Mesendoderm (in vitro differentiated cells): ENCODE data around the gene STK40.

Experiments
- DNase-seq: peaks from one replicate; pipeline ENCODE4 v3.0.0; 2013
- H2AK5ac ChIP-seq: 2 replicates; pipeline ENCODE4 v1.6.1; 2013; ENCODE audit warnings: low read length, inconsistent platforms
- H2BK120ac ChIP-seq: 2 replicates; pipeline ENCODE4 v1.6.1; 2013; ENCODE audit warnings: low read depth, mild to moderate bottlenecking, low read length, moderate library complexity, mixed read lengths
- H2BK15ac ChIP-seq: replicated peaks from 2 replicates; pipeline ENCODE4 v1.6.1; 2013; ENCODE audit warnings: low read depth, mild to moderate bottlenecking, moderate library complexity
- H2BK5ac ChIP-seq: 2 replicates; pipeline ENCODE4 v1.6.1; 2013; ENCODE audit warnings: low read length, inconsistent platforms
- H3K18ac ChIP-seq: 2 replicates; pipeline ENCODE4 v1.6.1; 2013; ENCODE audit warnings: mild to moderate bottlenecking, low read length, mixed read lengths
- H3K23ac ChIP-seq: one replicate; pipeline ENCODE4 v1.6.1; 2013; ENCODE audit warnings: low read length
- H3K27ac ChIP-seq: 2 replicates; pipeline ENCODE4 v1.5.1; 2013; ENCODE audit warnings: low read depth, mild to moderate bottlenecking, inconsistent platforms, low read length, moderate library complexity
- H3K27me3 ChIP-seq: 2 replicates; pipeline ENCODE4 v1.6.1; 2013; ENCODE audit warnings: low read length, control low read depth, mild to moderate bottlenecking, inconsistent platforms; ENCODE audit not compliant: insufficient read depth, poor library complexity
- H3K36me3 ChIP-seq: 2 replicates; pipeline ENCODE4 v1.6.1; 2013; ENCODE audit warnings: low read length, inconsistent platforms; ENCODE audit not compliant: control insufficient read depth, insufficient read depth
- H3K4ac ChIP-seq: one replicate; pipeline ENCODE4 v1.6.1; 2013; ENCODE audit warnings: low read depth, mild to moderate bottlenecking, low read length, moderate library complexity
- H3K4me1 ChIP-seq: 2 replicates; pipeline ENCODE4 v1.6.1; 2013; ENCODE audit warnings: low read depth, low read length, inconsistent platforms; ENCODE audit not compliant: control insufficient read depth
- H3K4me2 ChIP-seq: 2 replicates; pipeline ENCODE4 v1.6.1; 2013; ENCODE audit warnings: low read length
- H3K4me3 ChIP-seq: 2 replicates; pipeline ENCODE4 v1.5.1; 2013; ENCODE audit warnings: mild to moderate bottlenecking, low read length
- H3K56ac ChIP-seq: one replicate; pipeline ENCODE4 v1.6.1; 2013; ENCODE audit warnings: low read length
- H3K79me1 ChIP-seq: 2 replicates; pipeline ENCODE4 v1.6.1; 2013; ENCODE audit warnings: low read length, inconsistent platforms
- H3K79me2 ChIP-seq: 2 replicates; pipeline ENCODE4 v1.6.1; 2013; ENCODE audit warnings: mild to moderate bottlenecking, low read length; ENCODE audit not compliant: control insufficient read depth, insufficient read depth
- H3K9ac ChIP-seq: 2 replicates; pipeline ENCODE4 v1.6.1; 2013; ENCODE audit warnings: low read length, inconsistent platforms
- H4K5ac ChIP-seq: one replicate; pipeline ENCODE4 v1.6.1; 2013; ENCODE audit warnings: low read length
- H4K8ac ChIP-seq: one replicate; pipeline ENCODE4 v1.6.1; 2013; ENCODE audit warnings: low read depth, mild to moderate bottlenecking, control low read depth, low read length, moderate library complexity
- WGBS: extraction: QIAGEN DNeasy Blood & Tissue Kit; methylation state at CpG from one replicate; pipeline ENCODE4 v1.1.7; 2013; ENCODE audit warnings: low lambda C conversion rate, missing lambda C conversion rate; ENCODE audit not compliant: insufficient coverage; ENCODE audit errors: extremely low coverage; 5-methylcytosine and 5-hydroxymethylcytosine counted together

The STK40 gene

DNA sequence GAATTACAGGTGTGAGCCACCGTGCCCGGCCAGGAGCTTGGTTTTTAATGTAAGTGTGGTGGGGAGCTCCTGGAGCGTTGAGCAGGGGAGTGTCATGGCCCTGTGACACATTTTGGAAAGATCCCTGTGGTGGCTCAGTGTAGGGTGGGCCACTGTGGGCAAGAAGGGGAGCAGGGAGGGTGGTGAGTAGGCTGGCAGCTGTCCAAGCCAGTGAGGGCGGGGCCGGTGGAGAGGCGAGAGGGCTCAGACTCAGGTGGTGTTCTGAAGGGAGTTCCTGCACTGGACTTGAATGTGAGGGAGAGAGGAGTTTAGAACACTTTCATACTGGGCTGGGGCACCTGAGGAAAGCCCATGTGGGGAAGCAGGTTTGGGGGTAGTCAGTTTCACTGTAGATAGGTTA lies 59.2 kb downstream of the STK40 start:
- no CpG with 5 or more reads among the region's 6 CpGs for WGBS
- no peaks in the 10 kb centered on the region for H3K79me1 ChIP-seq
- no peaks in the 10 kb centered on the region for H3K27me3 ChIP-seq
- no peaks in the 10 kb centered on the region for H3K79me2 ChIP-seq
- H3K36me3 ChIP-seq: no peaks in the 10 kb centered on the region
- H3K18ac ChIP-seq: no peak overlapping the region
- H3K4me2 ChIP-seq: no peak overlapping the region
- H2BK5ac ChIP-seq: no peak overlapping the region
- no peak overlapping the region for H3K4me3 ChIP-seq
- H3K4me1 ChIP-seq: peaks cover 3% of the 10 kb centered on the region
- H3K23ac ChIP-seq: no peak overlapping the region
- no peak overlapping the region for H2BK120ac ChIP-seq
- no peak for DNase-seq
- H4K8ac ChIP-seq: no peak overlapping the region
- no peak overlapping the region for H2AK5ac ChIP-seq
- no peak overlapping the region for H3K27ac ChIP-seq
- no peak overlapping the region for H3K4ac ChIP-seq
- no peak overlapping the region for H4K5ac ChIP-seq
- H3K9ac ChIP-seq: no peak overlapping the region
- no peak overlapping the region for H2BK15ac ChIP-seq
- H3K56ac ChIP-seq: no peak overlapping the region

DNA sequence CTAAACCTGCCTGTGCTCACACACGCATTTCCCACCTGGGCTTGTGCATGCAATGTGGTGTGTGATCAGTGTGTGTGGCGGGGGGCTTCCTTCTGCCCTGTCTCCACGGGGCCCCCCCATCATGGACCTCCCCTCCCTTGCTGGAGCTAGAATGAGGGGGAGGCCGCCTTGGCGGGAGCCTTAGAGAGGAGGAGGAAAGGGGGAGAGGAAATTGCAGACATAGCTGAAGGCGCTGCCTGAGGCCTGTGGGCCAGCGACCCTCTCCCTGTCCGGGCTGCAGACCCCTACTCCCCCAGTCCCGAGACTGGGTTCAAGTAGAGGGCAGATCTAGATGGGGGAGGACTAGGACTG lies 61.4 kb downstream of the STK40 start:
- no peak overlapping the region for H3K4ac ChIP-seq
- no peak overlapping the region for H2BK120ac ChIP-seq
- peak overlapping the region; percentile 60 for H3K9ac ChIP-seq
- H3K79me1 ChIP-seq: no peaks in the 10 kb centered on the region
- H3K4me2 ChIP-seq: no peak overlapping the region
- peak overlapping the region; percentile 46 for H3K18ac ChIP-seq
- no peak for DNase-seq
- whole genome bisulfite sequencing: no CpG with 5 or more reads among the region's 9 CpGs
- no peaks in the 10 kb centered on the region for H3K79me2 ChIP-seq
- H2BK5ac ChIP-seq: no peak overlapping the region
- no peak overlapping the region for H3K23ac ChIP-seq
- no peaks in the 10 kb centered on the region for H3K27me3 ChIP-seq
- peaks cover 7% of the 10 kb centered on the region for H3K4me1 ChIP-seq
- H3K4me3 ChIP-seq: no peak overlapping the region
- no peak overlapping the region for H3K27ac ChIP-seq
- peak overlapping the region; percentile 75 for H3K56ac ChIP-seq
- no peak overlapping the region for H4K8ac ChIP-seq
- H2AK5ac ChIP-seq: no peak overlapping the region
- no peak overlapping the region for H4K5ac ChIP-seq
- no peak overlapping the region for H2BK15ac ChIP-seq
- no peaks in the 10 kb centered on the region for H3K36me3 ChIP-seq

DNA sequence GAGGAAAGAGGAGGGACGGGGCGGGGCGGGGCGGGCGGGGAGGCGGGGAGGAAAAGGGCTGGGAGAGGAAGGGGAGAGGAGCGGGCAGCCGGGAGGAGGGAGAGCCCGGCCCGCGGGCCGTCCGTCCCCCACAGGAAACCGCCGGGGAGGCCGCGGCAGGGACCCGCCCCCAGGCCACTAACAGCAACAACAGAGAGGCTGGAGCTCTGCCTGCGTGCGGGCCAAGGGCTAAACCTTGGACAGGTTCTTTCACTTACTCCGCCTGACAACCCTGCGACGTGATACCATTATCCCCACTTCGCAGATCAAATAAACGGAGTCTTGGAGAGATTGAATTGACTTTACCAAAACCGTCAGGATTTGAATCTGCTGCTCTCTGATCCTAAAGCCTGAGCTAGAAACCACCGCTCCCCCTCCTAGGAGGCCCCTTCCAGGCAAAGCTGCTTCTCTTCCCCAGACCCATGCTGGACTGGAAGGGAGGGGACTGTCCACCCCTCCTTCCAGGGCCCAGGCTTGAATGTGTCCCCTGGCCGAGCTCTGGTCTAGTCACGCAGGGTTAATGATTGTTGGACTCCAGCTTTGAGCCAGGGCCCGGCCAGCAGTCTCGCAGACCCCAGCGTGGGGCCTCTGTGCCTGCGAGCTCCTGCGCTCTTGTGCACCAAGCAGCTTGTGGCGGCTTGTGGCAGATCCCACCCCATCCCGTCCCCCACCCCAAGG lies 61.9 kb downstream of the STK40 start, which contains the start of gene EVA1B:
TSS of gene EVA1B (minus strand) at position 10 of the 717 bp plus-strand sequence. CDS start 608 bp downstream, outside the sequence.
- peak within 1 kb of the TSS; percentile 67 for H3K4ac ChIP-seq
- H3K4me1 ChIP-seq: peaks cover 7% of the 10 kb centered on the region
- peak within 1 kb of the TSS; percentile 40 for H3K4me3 ChIP-seq
- peak within 1 kb of the TSS; percentile 82 for H3K56ac ChIP-seq
- no CpG with 5 or more reads among the region's 36 CpGs for WGBS
- no peak within 1 kb of the TSS for H2BK15ac ChIP-seq
- H3K4me2 ChIP-seq: peak within 1 kb of the TSS; percentile 79
- H3K9ac ChIP-seq: peak within 1 kb of the TSS; percentile 84
- no peak within 1 kb of the TSS for H2BK5ac ChIP-seq
- no peaks in the 10 kb centered on the region for H3K79me1 ChIP-seq
- no peak within 1 kb of the TSS for H2AK5ac ChIP-seq
- peak; percentile 87 for DNase-seq
- H3K27me3 ChIP-seq: no peaks in the 10 kb centered on the region
- H3K36me3 ChIP-seq: no peaks in the 10 kb centered on the region
- peak within 1 kb of the TSS; percentile 76 for H3K27ac ChIP-seq
- H4K5ac ChIP-seq: no peak within 1 kb of the TSS
- no peak within 1 kb of the TSS for H2BK120ac ChIP-seq
- H3K79me2 ChIP-seq: no peaks in the 10 kb centered on the region
- H3K23ac ChIP-seq: peak within 1 kb of the TSS; percentile 11
- H4K8ac ChIP-seq: peak within 1 kb of the TSS; percentile 17
- H3K18ac ChIP-seq: peak within 1 kb of the TSS; percentile 94

DNA sequence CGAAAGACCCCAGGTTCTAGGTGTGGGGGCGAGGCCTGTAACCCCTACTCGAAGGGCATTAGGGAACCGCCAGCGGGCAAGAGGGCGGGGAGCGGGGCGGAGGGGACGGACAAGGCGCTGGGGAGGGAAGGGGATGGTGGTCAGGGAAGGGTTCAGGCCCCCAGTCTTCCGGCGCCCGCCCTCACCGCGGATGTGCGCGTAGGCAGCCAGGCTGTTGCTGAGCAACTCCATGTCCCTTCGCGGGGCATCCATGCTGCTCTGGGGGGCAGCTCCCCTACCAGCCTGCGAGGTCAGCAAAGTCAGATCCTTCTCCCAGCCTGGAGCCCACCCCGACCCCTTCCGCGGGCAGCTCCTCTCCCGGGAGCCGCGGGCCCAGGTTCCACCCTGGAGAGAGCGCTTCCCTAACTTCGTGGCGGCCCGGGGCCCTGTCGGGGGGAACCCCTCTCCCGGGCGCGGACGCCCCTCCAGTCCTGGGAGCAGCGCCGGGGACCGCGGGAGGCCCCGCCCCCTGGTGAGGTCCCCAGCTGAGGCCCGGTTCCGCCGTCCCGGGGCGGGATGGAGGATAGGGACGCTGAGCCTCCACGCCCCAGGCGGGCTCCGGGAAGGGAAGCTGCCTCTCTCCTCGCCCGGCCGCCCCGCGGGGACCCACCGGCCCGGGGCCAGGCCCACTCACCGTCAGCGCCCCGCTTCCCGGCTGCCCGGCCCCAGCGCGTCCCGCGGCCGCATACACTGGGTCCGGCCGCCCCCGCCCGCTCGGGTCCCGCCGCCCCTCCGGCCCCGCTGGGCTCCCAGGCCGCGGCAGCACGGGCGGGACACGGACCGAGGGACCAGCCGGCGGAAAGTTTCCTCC lies 62.7 kb downstream of the STK40 start:
- Histone ChIP-seq H3K27me3 (no peaks in the 10 kb centered on the region), H3K4me2 (peak overlapping the region; percentile 33), H3K56ac (peak overlapping the region; percentile 82), H2BK5ac (no peak overlapping the region), H4K5ac (no peak overlapping the region), H3K4me3 (peak overlapping the region; percentile 39), H4K8ac (peak overlapping the region; percentile 17), H3K9ac (peak overlapping the region; percentile 84), H3K79me1 (no peaks in the 10 kb centered on the region), H2BK15ac (no peak overlapping the region), H3K79me2 (no peaks in the 10 kb centered on the region), H3K18ac (peak overlapping the region; percentile 94), H3K23ac (peak overlapping the region; percentile 11), H3K27ac (peak overlapping the region; percentile 28), H3K4me1 (peaks cover 7% of the 10 kb centered on the region), H2AK5ac (no peak overlapping the region), H2BK120ac (no peak overlapping the region), H3K4ac (peak overlapping the region; percentile 67), H3K36me3 (no peaks in the 10 kb centered on the region)
- peak; percentile 69 for DNase-seq
- whole genome bisulfite sequencing: no CpG with 5 or more reads among the region's 83 CpGs

DNA sequence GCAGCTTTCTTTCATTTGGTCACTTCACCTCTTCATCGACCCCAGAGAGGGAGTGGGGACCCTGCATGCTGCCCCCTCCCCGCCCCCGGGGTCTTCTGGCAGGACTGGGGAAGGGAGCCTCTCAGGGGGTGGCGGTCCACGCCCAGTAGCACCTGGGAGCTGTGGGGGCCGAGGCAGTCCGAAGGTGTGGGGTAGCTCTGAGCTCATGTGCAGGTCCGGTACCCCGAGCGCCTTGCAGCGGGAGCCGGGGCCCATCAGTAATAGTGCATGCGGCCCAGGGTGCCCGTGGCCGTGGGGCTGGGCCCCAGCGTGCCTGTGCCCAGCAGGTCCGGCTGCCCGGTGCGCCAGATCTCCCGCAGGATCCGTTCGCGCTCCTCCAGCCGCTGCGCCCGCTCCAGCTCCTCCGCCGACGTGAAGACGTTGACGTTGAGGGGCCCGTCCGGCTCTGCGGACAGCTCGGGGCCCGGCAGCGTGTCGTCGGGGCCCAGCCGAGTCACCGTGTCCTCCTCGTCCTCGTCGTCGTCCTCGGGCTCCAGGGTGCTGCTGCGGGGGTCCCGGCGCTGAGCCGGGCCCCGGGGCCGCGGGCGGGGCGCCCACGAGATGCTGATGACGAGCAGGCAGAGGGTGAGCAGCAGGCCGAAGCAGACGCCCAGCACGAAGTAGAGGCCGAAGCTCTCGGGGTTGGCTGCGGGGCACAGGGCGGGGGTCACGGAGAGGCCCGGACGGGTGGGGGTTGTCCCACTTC lies 63.5 kb downstream of the STK40 start:
- WGBS: no CpG with 5 or more reads among the region's 67 CpGs
- Histone ChIP-seq H3K27me3 (no peaks in the 10 kb centered on the region), H3K79me2 (no peaks in the 10 kb centered on the region), H2AK5ac (peak overlapping the region; percentile 62), H2BK15ac (no peak overlapping the region), H4K8ac (no peak overlapping the region), H2BK120ac (no peak overlapping the region), H3K4ac (peak overlapping the region; percentile 67), H3K36me3 (no peaks in the 10 kb centered on the region), H4K5ac (no peak overlapping the region), H3K9ac (peak overlapping the region; percentile 84), H3K56ac (peak overlapping the region; percentile 82), H3K4me3 (peak overlapping the region; percentile 17), H2BK5ac (no peak overlapping the region), H3K27ac (peak overlapping the region; percentile 28), H3K18ac (peak overlapping the region; percentile 94), H3K79me1 (no peaks in the 10 kb centered on the region), H3K23ac (no peak overlapping the region), H3K4me2 (peak overlapping the region; percentile 53), H3K4me1 (peaks cover 7% of the 10 kb centered on the region)
- DNase-seq: peak; percentile 51
